Measurements from ENCODE around the gene SPATA6L.

DNA sequence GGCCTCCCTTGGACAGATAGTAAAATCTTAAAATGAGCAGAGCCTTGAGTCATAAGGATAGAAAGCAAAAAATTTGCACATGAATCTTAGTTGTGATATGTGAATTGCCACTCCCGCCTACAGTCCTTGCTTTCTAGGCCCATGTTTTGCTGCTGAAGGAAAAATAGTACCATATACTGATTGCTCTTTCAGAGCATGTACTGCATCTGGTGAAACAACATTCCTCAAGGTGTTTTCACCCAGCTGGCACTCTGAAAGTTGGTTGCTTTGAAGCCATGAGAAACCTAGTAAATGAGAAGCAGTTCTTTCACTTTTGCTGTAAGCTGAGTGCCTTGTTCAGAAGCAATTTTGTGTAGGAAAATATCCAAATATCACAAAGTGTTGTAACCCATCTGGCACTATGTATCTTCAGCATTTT is 23.4 kb upstream of the SPATA6L start:
- TF ChIP-seq CTCF (IDR thresholded peaks at IDR 0.05) (no peak), POLR2A (IDR thresholded peaks at IDR 0.05) (no peak)
